K562 (cell line): ENCODE data around the gene RBP7.
A peak's percentile ranks its signal among the peaks of the same experiment; 100 is the strongest.

Experiments used
- CHD4 ChIP-seq: fragments of 200-600 bp; sonication (generic); IDR thresholded peaks from 3 replicates; pipeline ENCODE4 v1.6.1; 2012; ENCODE audit warnings: low read depth, mild to moderate bottlenecking, mixed read lengths, low read length, inconsistent platforms; ENCODE audit not compliant: insufficient read depth, insufficient replicate concordance, poor library complexity, severe bottlenecking
- CTCF ChIP-seq, 3 experiments: IDR thresholded peaks in 2 of 3; conservative IDR thresholded peaks in 1 of 3; 2 replicates each; pipeline ENCODE4 v1.5.1; 2011 to 2012; ENCODE audit warnings: low read length in 3 of 3, mild to moderate bottlenecking in 3 of 3, control low read depth in 2 of 3, improper control_type of control experiment in 1 of 3, inconsistent platforms in 1 of 3, low read depth in 1 of 3, mixed read lengths in 1 of 3, moderate library complexity in 1 of 3; ENCODE audit not compliant: insufficient read depth in 2 of 3
- E2F1 ChIP-seq: sonication (generic); formaldehyde crosslinking; IDR thresholded peaks from 2 replicates; pipeline ENCODE4 v1.8.1; 2023; ENCODE audit warnings: mild to moderate bottlenecking, missing genetic modification reagents, moderate library complexity
- E2F4 ChIP-seq: sonication (generic); formaldehyde crosslinking; IDR thresholded peaks from 2 replicates; pipeline ENCODE4 v1.8.0; 2022; ENCODE audit warnings: mild to moderate bottlenecking, low read depth, missing genetic modification reagents
- EGR1 ChIP-seq: fragments of 450-650 bp; conservative IDR thresholded peaks from 2 replicates; pipeline ENCODE4 v1.6.1; 2017; ENCODE audit warnings: mild to moderate bottlenecking
- EZH2 ChIP-seq: IDR thresholded peaks from 2 replicates; pipeline ENCODE4 v1.6.1; 2012; ENCODE audit warnings: low read depth, mild to moderate bottlenecking, inconsistent platforms, low read length, borderline replicate concordance
- MAX ChIP-seq: sonication (generic); formaldehyde crosslinking; IDR thresholded peaks from 2 replicates; pipeline ENCODE4 v1.9.0; 2022; ENCODE audit warnings: mild to moderate bottlenecking, missing genetic modification reagents
- PATZ1 ChIP-seq: fragments of 250-450 bp; sonication (Bioruptor Pico); IDR thresholded peaks from 2 replicates; pipeline ENCODE4 v1.5.0; 2020; ENCODE audit warnings: mild to moderate bottlenecking, borderline replicate concordance
- TOE1 ChIP-seq, 2 experiments: fragments of 450-650 bp in 1 of 2; sonication (generic) in 1 of 2; formaldehyde crosslinking in 1 of 2; IDR thresholded peaks; 2 replicates each; pipeline versions ENCODE4 v1.7.1 to v1.8.0; 2016 to 2022; ENCODE audit warnings: borderline replicate concordance in 2 of 2, mild to moderate bottlenecking in 2 of 2, antibody characterized with exemption in 1 of 2, inconsistent platforms in 1 of 2, low read depth in 1 of 2, missing genetic modification reagents in 1 of 2, moderate library complexity in 1 of 2
- ZBTB33 ChIP-seq: sonication (generic); formaldehyde crosslinking; IDR thresholded peaks from 2 replicates; pipeline ENCODE4 v1.8.1; 2023; ENCODE audit warnings: mild to moderate bottlenecking, missing genetic modification reagents
- ZNF212 ChIP-seq: fragments of 450-650 bp; formaldehyde crosslinking; IDR thresholded peaks from 2 replicates; pipeline ENCODE4 v1.4.0; 2020; ENCODE audit warnings: mild to moderate bottlenecking
- ZNF551 ChIP-seq: fragments of 250-450 bp; sonication (Bioruptor Pico); IDR thresholded peaks from 2 replicates; pipeline ENCODE4 v1.5.0; 2021; ENCODE audit warnings: mild to moderate bottlenecking, moderate library complexity

GRCh38 chr1:10045480-10046355 is 48.7 kb downstream of the RBP7 start:
- TF ChIP-seq ZNF212 (CRISPR knock-in tag) (no peak), EGR1 (no peak), E2F1 (CRISPR knock-in tag) (no peak), ZNF551 (no peak), CHD4 (no peak), MAX (CRISPR knock-in tag) (0 out of 2 replicates have a peak, but pooled peaks have one; percentile 16), PATZ1 (CRISPR knock-in tag) (no peak), TOE1 (IDR thresholded peaks at IDR 0.05; ENCODE audit: borderline replicate concordance) (no peak), TOE1 (CRISPR knock-in tag; IDR thresholded peaks at IDR 0.05; ENCODE audit: borderline replicate concordance, low read depth) (no peak), E2F4 (CRISPR knock-in tag) (no peak), EZH2 (no peak), CTCF (IDR thresholded peaks at IDR 0.05 in 2 of 3, conservative IDR thresholded peaks at IDR 0.05 in 1 of 3; ENCODE audit: insufficient read depth in 2 of 3, low read depth in 1 of 3, low read length in 3 of 3) (no peak), ZBTB33 (CRISPR knock-in tag) (no peak)
